GM12865 (cell line): ENCODE measurements around the gene FZR1.

ENCODE experiments used
- DNase-seq: peaks from one replicate; pipeline ENCODE4 v3.0.0; 2010; ENCODE audit warnings: low read depth
- H3K4me3 ChIP-seq: 2 replicates; pipeline ENCODE4 v1.5.1; 2011; ENCODE audit warnings: mild to moderate bottlenecking, low read depth, low read length, control low read depth
- CTCF ChIP-seq: IDR thresholded peaks from 2 replicates; pipeline ENCODE4 v1.5.1; 2011; ENCODE audit warnings: low read length, control low read depth, low read depth, inconsistent platforms; ENCODE audit not compliant: insufficient read depth; ENCODE audit errors: missing control alignments

FZR1 gene

GRCh38 chr19:3585301-3586126 lies 79.4 kb downstream of the FZR1 start, which contains the start of gene GIPC3:
Gene GIPC3 (plus strand): TSS chr19:3585478. CDS start chr19:3585598, 120 bp downstream.
- no peak within 1 kb of the TSS for H3K4me3 ChIP-seq
- TF ChIP-seq CTCF = no peak
- no peak for DNase-seq

- DNase-seq = no peak
- peak; percentile 49 for TF ChIP-seq CTCF
- H3K4me3 ChIP-seq = no peak overlapping the region
These were observed 80.1 kb downstream of the FZR1 start for GRCh38 chr19:3586127-3586626.

GRCh38 chr19:3586707-3587346 lies 80.7 kb downstream of the FZR1 start:
- TF ChIP-seq CTCF = no peak
- H3K4me3 ChIP-seq = no peak overlapping the region
- DNase-seq = no peak
